ENCODE measurements around the gene ASPRV1.

ASPRV1 gene

GRCh38 chr2:69943000-69943842, 18.2 kb downstream of the ASPRV1 start:
- DNase-seq (ENCODE audit: low read depth in 2 of 2) = no peak

GRCh38 chr2:69940691-69941090, 20.7 kb downstream of the ASPRV1 start:
- no peak for DNase-seq (ENCODE audit: low read depth in 2 of 2)

GRCh38 chr2:69939722-69940121, 21.7 kb downstream of the ASPRV1 start:
- DNase-seq (ENCODE audit: low read depth in 2 of 2) = no peak

GRCh38 chr2:69937968-69938367, 23.5 kb downstream of the ASPRV1 start:
- DNase-seq (ENCODE audit: low read depth in 2 of 2) = no peak

- no peak for DNase-seq (ENCODE audit: low read depth in 2 of 2)
Observed at GRCh38 chr2:69936906-69937305, 24.5 kb downstream of the ASPRV1 start.

GRCh38 chr2:69935011-69935410, 26.4 kb downstream of the ASPRV1 start:
- DNase-seq (ENCODE audit: low read depth in 2 of 2) = no peak

- no peak for DNase-seq (ENCODE audit: low read depth in 2 of 2)
Observed at GRCh38 chr2:69934614-69934908, 26.9 kb downstream of the ASPRV1 start.

GRCh38 chr2:69933839-69934613, 27.4 kb downstream of the ASPRV1 start:
- DNase-seq (ENCODE audit: low read depth in 2 of 2) = no peak

- no peak for DNase-seq (ENCODE audit: low read depth in 2 of 2)
Observed at GRCh38 chr2:69933254-69933828, 28.1 kb downstream of the ASPRV1 start.

- DNase-seq (ENCODE audit: low read depth in 2 of 2) = no peak
Observed at GRCh38 chr2:69932596-69932922, 28.9 kb downstream of the ASPRV1 start.

- no peak for DNase-seq (ENCODE audit: low read depth in 2 of 2)
Observed at GRCh38 chr2:69931832-69932595, 29.4 kb downstream of the ASPRV1 start.

GRCh38 chr2:69926849-69927515, 34.4 kb downstream of the ASPRV1 start:
- no peak for DNase-seq (ENCODE audit: low read depth in 2 of 2)

- no peak for DNase-seq (ENCODE audit: low read depth in 2 of 2)
Observed at GRCh38 chr2:69923116-69923515, 38.3 kb downstream of the ASPRV1 start.

- no peak for DNase-seq (ENCODE audit: low read depth in 2 of 2)
Observed at GRCh38 chr2:69918401-69918800, 43.0 kb downstream of the ASPRV1 start.

GRCh38 chr2:69917852-69918251, 43.6 kb downstream of the ASPRV1 start:
- no peak for DNase-seq (ENCODE audit: low read depth in 2 of 2)

GRCh38 chr2:69916106-69916505, 45.3 kb downstream of the ASPRV1 start:
- DNase-seq (ENCODE audit: low read depth in 2 of 2) = no peak

- peak in 1 of 2 experiments; percentile 100 for DNase-seq (ENCODE audit: low read depth in 2 of 2)
Observed at GRCh38 chr2:69914950-69915945, 46.2 kb downstream of the ASPRV1 start, which contains the start of gene MXD1. Gene MXD1 (plus strand): TSS chr2:69915109. CDS start chr2:69915331, 222 bp downstream.

- DNase-seq (ENCODE audit: low read depth in 2 of 2) = peak; percentile 28 to 100
Observed at GRCh38 chr2:69914164-69914949, 47.1 kb downstream of the ASPRV1 start.

- no peak for DNase-seq (ENCODE audit: low read depth in 2 of 2)
Observed at GRCh38 chr2:69911985-69912563, 49.4 kb downstream of the ASPRV1 start.

Measured in stimulated activated CD4-positive, alpha-beta T cell treated with anti-CD3 and anti-CD28 coated beads, Interleukin-12 subunit alpha, Interleukin-12 subunit beta, amount 100 ng/mL, for 24 hours (primary cell).